ENCODE measurements around the gene PCDHGC5.

Gene PCDHGC5

GRCh38 chr5:141491323-141492167 lies 2.7 kb downstream of the PCDHGC5 start:
- H3K27ac ChIP-seq (ENCODE audit: low read depth, low read length), result no peak overlapping the region
- H3K27me3 ChIP-seq (ENCODE audit: control insufficient read depth, insufficient read depth, low read length), result peaks cover 94% of the 10 kb centered on the region
- H3K9ac ChIP-seq (ENCODE audit: low read depth, low read length), result no peak overlapping the region
- H3K4me3 ChIP-seq (ENCODE audit: low read depth, low read length), result peak overlapping the region; percentile 59
- no peaks in the 10 kb centered on the region for H3K9me3 ChIP-seq (ENCODE audit: control insufficient read depth, insufficient read depth, low read length)
- H3K4me1 ChIP-seq (ENCODE audit: control insufficient read depth, insufficient read depth, low read length), result peaks cover 32% of the 10 kb centered on the region
- no peaks in the 10 kb centered on the region for H3K36me3 ChIP-seq (ENCODE audit: control insufficient read depth, insufficient read depth, low read length)

GRCh38 chr5:141492168-141492885 lies 3.4 kb downstream of the PCDHGC5 start:
- H3K9ac ChIP-seq (ENCODE audit: low read depth, low read length), result no peak overlapping the region
- peaks cover 33% of the 10 kb centered on the region for H3K4me1 ChIP-seq (ENCODE audit: control insufficient read depth, insufficient read depth, low read length)
- no peaks in the 10 kb centered on the region for H3K9me3 ChIP-seq (ENCODE audit: control insufficient read depth, insufficient read depth, low read length)
- no peak overlapping the region for H3K27ac ChIP-seq (ENCODE audit: low read depth, low read length)
- H3K27me3 ChIP-seq (ENCODE audit: control insufficient read depth, insufficient read depth, low read length), result peaks cover 86% of the 10 kb centered on the region
- H3K36me3 ChIP-seq (ENCODE audit: control insufficient read depth, insufficient read depth, low read length), result no peaks in the 10 kb centered on the region
- peak overlapping the region; percentile 59 for H3K4me3 ChIP-seq (ENCODE audit: low read depth, low read length)

GRCh38 chr5:141493500-141494422 lies 4.9 kb downstream of the PCDHGC5 start:
- H3K36me3 ChIP-seq (ENCODE audit: control insufficient read depth, insufficient read depth, low read length), result no peaks in the 10 kb centered on the region
- peaks cover 72% of the 10 kb centered on the region for H3K27me3 ChIP-seq (ENCODE audit: control insufficient read depth, insufficient read depth, low read length)
- H3K9ac ChIP-seq (ENCODE audit: low read depth, low read length), result no peak overlapping the region
- H3K27ac ChIP-seq (ENCODE audit: low read depth, low read length), result peak overlapping the region; percentile 81
- no peaks in the 10 kb centered on the region for H3K9me3 ChIP-seq (ENCODE audit: control insufficient read depth, insufficient read depth, low read length)
- peaks cover 33% of the 10 kb centered on the region for H3K4me1 ChIP-seq (ENCODE audit: control insufficient read depth, insufficient read depth, low read length)
- no peak overlapping the region for H3K4me3 ChIP-seq (ENCODE audit: low read depth, low read length)

- Histone ChIP-seq H3K27me3 (ENCODE audit: control insufficient read depth, insufficient read depth, low read length) (peaks cover 62% of the 10 kb centered on the region), H3K4me1 (ENCODE audit: control insufficient read depth, insufficient read depth, low read length) (peaks cover 33% of the 10 kb centered on the region), H3K36me3 (ENCODE audit: control insufficient read depth, insufficient read depth, low read length) (no peaks in the 10 kb centered on the region), H3K4me3 (ENCODE audit: low read depth, low read length) (peak overlapping the region; percentile 48), H3K9me3 (ENCODE audit: control insufficient read depth, insufficient read depth, low read length) (no peaks in the 10 kb centered on the region), H3K27ac (ENCODE audit: low read depth, low read length) (peak overlapping the region; percentile 81), H3K9ac (ENCODE audit: low read depth, low read length) (no peak overlapping the region)
Observed at GRCh38 chr5:141494761-141495452, 6.0 kb downstream of the PCDHGC5 start.

- peak overlapping the region; percentile 81 for H3K27ac ChIP-seq (ENCODE audit: low read depth, low read length)
- peak overlapping the region; percentile 48 for H3K4me3 ChIP-seq (ENCODE audit: low read depth, low read length)
- peaks cover 57% of the 10 kb centered on the region for H3K27me3 ChIP-seq (ENCODE audit: control insufficient read depth, insufficient read depth, low read length)
- peaks cover 33% of the 10 kb centered on the region for H3K4me1 ChIP-seq (ENCODE audit: control insufficient read depth, insufficient read depth, low read length)
- H3K9ac ChIP-seq (ENCODE audit: low read depth, low read length), result no peak overlapping the region
- no peaks in the 10 kb centered on the region for H3K36me3 ChIP-seq (ENCODE audit: control insufficient read depth, insufficient read depth, low read length)
- no peaks in the 10 kb centered on the region for H3K9me3 ChIP-seq (ENCODE audit: control insufficient read depth, insufficient read depth, low read length)
Observed at GRCh38 chr5:141495453-141495811, 6.6 kb downstream of the PCDHGC5 start.

- H3K4me3 ChIP-seq (ENCODE audit: low read depth, low read length), result peak overlapping the region; percentile 12
- peaks cover 32% of the 10 kb centered on the region for H3K4me1 ChIP-seq (ENCODE audit: control insufficient read depth, insufficient read depth, low read length)
- peaks cover 50% of the 10 kb centered on the region for H3K27me3 ChIP-seq (ENCODE audit: control insufficient read depth, insufficient read depth, low read length)
- H3K9ac ChIP-seq (ENCODE audit: low read depth, low read length), result no peak overlapping the region
- H3K36me3 ChIP-seq (ENCODE audit: control insufficient read depth, insufficient read depth, low read length), result no peaks in the 10 kb centered on the region
- no peaks in the 10 kb centered on the region for H3K9me3 ChIP-seq (ENCODE audit: control insufficient read depth, insufficient read depth, low read length)
- H3K27ac ChIP-seq (ENCODE audit: low read depth, low read length), result peak overlapping the region; percentile 60
Observed at GRCh38 chr5:141496038-141496437, 7.2 kb downstream of the PCDHGC5 start.

GRCh38 chr5:141501761-141502160 lies 12.9 kb downstream of the PCDHGC5 start:
- Histone ChIP-seq H3K36me3 (ENCODE audit: control insufficient read depth, insufficient read depth, low read length) (no peaks in the 10 kb centered on the region), H3K27ac (ENCODE audit: low read depth, low read length) (no peak overlapping the region), H3K9me3 (ENCODE audit: control insufficient read depth, insufficient read depth, low read length) (no peaks in the 10 kb centered on the region), H3K9ac (ENCODE audit: low read depth, low read length) (no peak overlapping the region), H3K4me3 (ENCODE audit: low read depth, low read length) (no peak overlapping the region), H3K27me3 (ENCODE audit: control insufficient read depth, insufficient read depth, low read length) (no peaks in the 10 kb centered on the region), H3K4me1 (ENCODE audit: control insufficient read depth, insufficient read depth, low read length) (no peaks in the 10 kb centered on the region)

GRCh38 chr5:141503681-141504080 lies 14.8 kb downstream of the PCDHGC5 start:
- Histone ChIP-seq H3K9ac (ENCODE audit: low read depth, low read length) (no peak overlapping the region), H3K4me3 (ENCODE audit: low read depth, low read length) (no peak overlapping the region), H3K9me3 (ENCODE audit: control insufficient read depth, insufficient read depth, low read length) (no peaks in the 10 kb centered on the region), H3K27ac (ENCODE audit: low read depth, low read length) (no peak overlapping the region), H3K27me3 (ENCODE audit: control insufficient read depth, insufficient read depth, low read length) (no peaks in the 10 kb centered on the region), H3K4me1 (ENCODE audit: control insufficient read depth, insufficient read depth, low read length) (peaks cover 13% of the 10 kb centered on the region), H3K36me3 (ENCODE audit: control insufficient read depth, insufficient read depth, low read length) (no peaks in the 10 kb centered on the region)

- H3K27me3 ChIP-seq (ENCODE audit: control insufficient read depth, insufficient read depth, low read length), result no peaks in the 10 kb centered on the region
- H3K9ac ChIP-seq (ENCODE audit: low read depth, low read length), result no peak overlapping the region
- H3K36me3 ChIP-seq (ENCODE audit: control insufficient read depth, insufficient read depth, low read length), result no peaks in the 10 kb centered on the region
- no peak overlapping the region for H3K4me3 ChIP-seq (ENCODE audit: low read depth, low read length)
- H3K4me1 ChIP-seq (ENCODE audit: control insufficient read depth, insufficient read depth, low read length), result peaks cover 16% of the 10 kb centered on the region
- H3K9me3 ChIP-seq (ENCODE audit: control insufficient read depth, insufficient read depth, low read length), result no peaks in the 10 kb centered on the region
- no peak overlapping the region for H3K27ac ChIP-seq (ENCODE audit: low read depth, low read length)
Observed at GRCh38 chr5:141504216-141504615, 15.3 kb downstream of the PCDHGC5 start.

- Histone ChIP-seq H3K4me3 (ENCODE audit: low read depth, low read length) (no peak overlapping the region), H3K4me1 (ENCODE audit: control insufficient read depth, insufficient read depth, low read length) (peaks cover 18% of the 10 kb centered on the region), H3K9ac (ENCODE audit: low read depth, low read length) (no peak overlapping the region), H3K27me3 (ENCODE audit: control insufficient read depth, insufficient read depth, low read length) (no peaks in the 10 kb centered on the region), H3K27ac (ENCODE audit: low read depth, low read length) (no peak overlapping the region), H3K9me3 (ENCODE audit: control insufficient read depth, insufficient read depth, low read length) (no peaks in the 10 kb centered on the region), H3K36me3 (ENCODE audit: control insufficient read depth, insufficient read depth, low read length) (no peaks in the 10 kb centered on the region)
Observed at GRCh38 chr5:141506381-141507155, 17.7 kb downstream of the PCDHGC5 start.
